HG02938 (cell line): Measurements from ENCODE around the gene PHF5A.
"Not testable (repeated sequence)": the region's sequence is repeated elsewhere in the genome, so short reads cannot be mapped to it uniquely, and the experiment has no call there.

Experiments
- ATAC-seq: cut with Tn5 transposase; IDR thresholded peaks from one replicate; pipeline ENCODE4 v1.9.1; 2021; ENCODE audit warnings: mild to moderate bottlenecking, moderate library complexity; ENCODE audit not compliant: unreplicated experiment

PHF5A gene

DNA sequence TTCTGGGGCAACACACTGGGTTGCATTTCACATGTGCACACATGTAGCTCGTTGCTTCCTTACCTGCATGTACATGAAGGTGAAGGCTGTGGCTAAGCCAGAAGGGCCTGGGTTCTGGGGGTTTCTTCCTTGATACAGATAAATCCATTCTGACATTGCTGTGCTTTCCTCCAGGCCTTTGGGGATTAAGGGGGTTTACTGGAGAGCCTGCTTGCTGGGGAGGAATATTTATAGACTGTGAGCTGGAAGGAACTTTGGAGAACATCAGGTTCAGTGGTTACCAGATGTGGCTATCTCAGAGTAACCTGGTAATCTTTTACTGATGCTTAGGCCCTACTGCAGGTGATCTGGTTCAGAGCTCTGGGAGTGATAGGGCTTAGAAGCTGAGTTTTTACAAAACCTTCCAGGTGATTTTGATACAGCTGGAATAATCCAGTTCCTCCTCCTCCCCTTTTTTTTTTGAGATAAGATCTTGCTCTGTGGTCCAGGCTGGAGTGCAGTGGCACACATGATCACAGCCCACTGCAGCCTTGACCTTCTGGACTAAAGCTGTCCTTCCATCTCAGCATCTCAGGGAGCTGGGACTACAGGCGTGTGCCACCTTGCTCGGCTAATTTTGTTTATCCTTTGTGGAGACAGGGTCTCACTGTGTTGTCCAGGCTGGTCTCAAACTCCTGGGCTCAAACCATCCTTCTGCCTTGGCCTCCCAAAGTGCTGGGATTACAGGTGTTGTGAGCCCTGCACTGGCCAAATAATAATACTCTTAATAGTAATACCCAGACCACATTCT is 20.3 kb upstream of the PHF5A start:
- no peak for ATAC-seq

- no peak for ATAC-seq
These were observed 19.6 kb upstream of the PHF5A start for GRCh38 chr22:41488076-41488475.

GRCh38 chr22:41487037-41487935 is 18.8 kb upstream of the PHF5A start:
- ATAC-seq, result no peak

- no peak for ATAC-seq
These were observed 16.5 kb upstream of the PHF5A start for GRCh38 chr22:41485033-41485432.

DNA sequence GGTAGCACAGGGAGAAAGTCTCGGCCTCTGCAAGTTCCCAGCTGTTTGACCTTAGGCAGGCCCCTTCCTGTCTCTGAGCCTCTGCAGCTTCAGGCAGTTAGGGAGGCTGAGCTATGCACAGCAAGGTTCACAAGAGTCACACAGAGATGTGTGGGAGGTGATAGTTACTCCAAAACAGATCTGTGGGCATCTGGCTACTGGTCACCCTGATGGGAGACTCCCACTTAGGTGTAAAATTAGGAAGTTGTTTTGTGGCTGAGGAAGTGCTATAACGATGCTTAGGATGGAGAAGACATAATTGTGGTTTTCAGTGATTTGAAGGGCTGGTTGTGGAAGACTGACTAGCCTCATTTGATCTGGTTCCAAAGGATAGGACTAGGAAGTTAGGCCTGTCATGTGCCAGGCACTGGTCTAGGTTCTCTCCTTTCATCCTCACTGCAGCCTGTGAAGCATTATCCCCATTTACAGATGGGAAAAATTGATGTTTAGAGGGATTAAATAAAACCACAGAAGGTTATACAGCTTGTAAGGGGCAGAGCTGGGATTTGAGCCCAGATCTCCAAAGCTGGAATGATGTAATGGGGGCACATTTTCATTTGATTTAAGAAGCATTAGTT is 13.9 kb upstream of the PHF5A start:
- ATAC-seq, result no peak

DNA sequence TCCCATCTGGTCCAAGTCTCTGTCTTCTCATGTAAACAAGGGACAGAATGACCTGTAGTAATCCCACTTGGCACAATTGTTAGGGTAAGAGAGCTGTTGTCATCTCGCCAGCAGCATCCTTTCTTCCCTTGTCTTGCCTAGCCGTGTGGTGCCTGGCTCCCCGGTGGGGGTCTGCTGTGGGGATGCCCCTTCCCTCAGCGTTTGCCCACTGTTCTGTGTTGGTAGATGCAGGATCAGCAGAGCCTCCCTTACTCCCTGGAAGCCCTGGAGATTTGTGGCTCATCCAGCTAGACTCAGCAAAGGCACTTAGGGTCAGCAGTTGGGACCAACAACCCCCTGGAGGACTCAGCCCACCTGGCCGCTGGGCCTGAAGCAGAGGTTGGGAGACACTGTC is 13.4 kb upstream of the PHF5A start:
- no peak for ATAC-seq

DNA sequence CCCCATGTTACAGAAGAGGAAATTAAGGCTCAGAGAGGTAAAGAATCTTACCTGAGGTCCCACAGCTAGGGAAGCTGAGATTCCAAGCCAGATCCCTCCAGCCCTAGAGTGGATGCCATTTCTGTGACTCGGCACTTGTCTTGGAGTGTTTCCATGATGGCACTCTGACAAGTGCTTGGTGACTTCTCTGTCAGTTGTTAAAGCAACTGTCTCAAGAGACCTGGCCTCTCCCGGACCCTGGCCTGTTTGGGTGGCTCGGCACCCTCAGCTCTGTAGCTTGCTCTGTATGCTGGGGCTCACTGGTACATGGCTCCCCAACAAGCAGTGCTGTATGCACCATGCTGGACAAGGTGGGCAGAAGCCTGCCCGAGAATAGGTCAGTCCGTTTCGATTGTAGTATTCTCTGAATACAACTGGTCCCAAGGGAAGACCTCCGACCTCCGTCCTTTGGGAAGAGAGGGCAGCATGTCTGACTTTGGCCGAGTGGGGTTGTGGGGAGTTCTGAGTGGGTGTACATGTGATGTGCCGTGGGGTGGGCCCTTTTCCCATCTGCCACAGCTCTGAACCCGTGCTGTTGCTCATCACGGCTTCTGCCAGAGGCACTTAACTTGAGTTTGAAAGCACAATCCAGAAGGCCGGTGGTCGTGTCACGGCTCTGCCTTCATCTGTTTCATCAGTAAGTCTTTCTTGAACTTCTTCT is 12.8 kb upstream of the PHF5A start:
- no peak for ATAC-seq

DNA sequence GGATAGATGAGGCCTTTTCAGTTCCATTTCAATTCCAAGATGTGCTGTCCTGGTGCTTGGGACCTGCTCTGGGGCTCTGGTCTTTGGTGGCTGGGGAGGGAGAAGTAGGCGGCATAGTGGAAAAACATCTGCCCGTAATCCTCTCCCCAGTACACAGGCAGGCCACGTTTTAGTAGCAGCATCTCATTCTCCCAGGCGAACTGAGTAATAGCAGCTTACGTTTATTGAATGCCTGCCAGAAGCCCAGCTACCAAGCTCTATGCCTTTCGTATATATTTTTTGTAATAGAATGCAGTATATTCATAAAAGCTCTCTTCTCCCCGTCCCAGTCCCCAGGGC is 11.9 kb upstream of the PHF5A start:
- no peak for ATAC-seq

DNA sequence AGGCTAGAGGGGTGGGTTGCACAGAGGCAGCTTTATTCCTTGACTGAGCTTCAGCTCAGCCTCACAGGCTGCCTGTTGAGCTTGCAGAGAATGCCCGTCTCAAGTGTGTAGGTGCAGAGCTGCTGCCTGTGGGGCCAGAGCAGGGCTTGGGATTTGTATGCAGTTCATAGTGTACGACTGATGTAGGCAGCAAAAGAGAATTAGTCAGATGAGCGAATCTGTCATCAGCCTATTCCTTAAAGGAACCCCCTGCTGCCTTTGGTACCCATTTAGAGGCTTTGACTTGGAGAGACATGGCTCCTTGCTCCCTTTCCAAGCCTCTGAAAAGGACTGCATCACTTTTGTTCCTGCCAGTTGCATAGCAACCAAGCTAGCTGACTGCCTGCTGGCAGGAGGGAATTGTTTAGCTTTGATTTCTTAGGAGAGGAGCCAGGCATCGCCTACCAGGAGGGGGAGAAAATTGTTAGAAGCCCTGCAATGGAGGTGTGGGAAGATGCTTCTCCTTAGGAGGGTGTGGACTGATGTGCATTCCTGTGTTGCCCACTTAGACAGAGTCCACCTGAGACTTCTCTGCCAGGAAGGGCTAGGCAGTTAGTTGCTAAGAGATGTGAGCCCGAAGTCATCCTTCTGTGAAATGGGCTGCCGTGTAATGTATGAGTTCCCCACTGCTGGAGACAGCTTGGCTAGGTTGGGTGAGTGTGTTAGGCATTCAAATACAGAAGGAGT is 11.3 kb upstream of the PHF5A start:
- ATAC-seq, result no peak

DNA sequence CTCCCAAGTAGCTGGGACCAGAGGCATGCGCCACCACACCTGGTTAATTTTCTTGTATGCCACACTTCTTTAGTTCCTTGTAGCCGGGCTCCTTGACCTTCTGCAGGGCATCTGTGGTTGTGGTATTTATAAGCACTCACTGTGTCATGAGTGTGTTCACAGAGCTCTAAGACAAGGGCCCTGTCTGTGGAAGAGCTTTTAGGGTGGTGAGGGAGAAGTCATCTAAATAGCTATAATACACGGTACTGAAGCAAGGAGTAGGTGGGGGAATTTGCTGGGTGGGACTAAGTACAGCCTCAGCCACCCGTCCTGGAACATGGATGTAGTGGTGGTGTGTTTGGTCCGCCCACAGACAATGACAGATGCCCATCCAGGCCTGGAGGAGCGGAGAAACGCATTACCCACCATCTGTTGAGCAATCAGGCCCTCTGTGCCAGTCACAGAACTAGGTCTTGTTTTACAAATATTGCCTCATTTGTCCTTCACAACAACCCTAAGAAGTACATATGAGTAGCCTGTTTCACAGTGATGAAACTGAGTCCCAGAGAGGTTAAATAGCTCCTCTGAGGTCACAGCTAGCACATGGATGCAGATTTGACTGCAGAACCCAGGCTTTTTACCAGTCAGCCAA is 10.5 kb upstream of the PHF5A start:
- ATAC-seq, result no peak

- ATAC-seq, result no peak
These were observed 10.0 kb upstream of the PHF5A start for GRCh38 chr22:41478473-41478872.

GRCh38 chr22:41474872-41475451 is 6.5 kb upstream of the PHF5A start:
- ATAC-seq, result no peak

DNA sequence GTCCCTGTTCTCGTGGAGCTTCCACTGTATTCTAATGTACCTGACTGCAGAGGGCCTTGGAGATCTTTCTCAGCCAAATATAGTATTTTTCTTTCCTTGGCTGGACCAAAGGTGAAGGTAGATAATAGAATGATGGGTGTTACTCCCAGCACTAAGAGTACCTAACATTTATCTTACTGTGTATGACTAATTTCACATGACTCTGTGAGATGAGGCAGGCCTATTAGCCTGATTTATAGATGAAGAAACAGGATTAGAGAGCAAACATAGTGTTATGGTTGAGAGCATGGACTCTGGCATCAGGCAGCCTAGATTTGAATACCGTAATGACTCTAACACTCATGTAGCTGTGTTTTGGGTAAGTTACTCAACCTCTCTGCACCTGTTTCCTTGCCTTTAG is 3.1 kb upstream of the PHF5A start:
- no peak for ATAC-seq

GRCh38 chr22:41470886-41471285 is 2.4 kb upstream of the PHF5A start:
- ATAC-seq, result no peak

DNA sequence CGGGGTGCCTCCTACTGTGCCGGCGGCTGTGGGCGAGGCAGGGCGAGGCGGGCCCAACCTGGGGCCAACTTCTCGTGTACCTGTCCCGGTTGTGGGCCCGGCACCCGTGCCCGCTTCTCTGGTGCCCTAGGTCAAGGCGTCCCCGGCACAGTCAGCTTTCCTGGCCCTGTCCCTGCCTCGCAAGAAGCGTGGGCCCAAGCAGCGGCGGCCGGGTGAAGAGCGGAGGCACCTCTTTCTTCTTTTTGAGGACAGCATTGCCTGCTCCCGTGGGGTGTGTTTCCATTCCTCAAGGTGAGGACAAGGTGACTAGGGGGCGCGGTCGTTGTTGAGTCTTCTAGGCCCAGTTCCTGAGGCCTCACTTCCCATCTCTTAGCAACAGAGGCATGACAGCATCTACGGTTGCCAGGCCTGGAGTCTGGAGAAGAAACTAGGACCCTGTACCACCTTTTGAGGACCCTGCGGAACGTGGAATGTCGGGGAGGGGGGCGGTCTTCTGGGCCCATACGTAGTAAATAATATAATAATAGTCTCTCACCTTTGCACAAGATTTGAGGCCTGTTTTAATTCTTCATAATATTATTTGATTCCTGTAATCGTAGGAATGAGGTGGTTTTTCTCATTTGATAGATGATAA is 843 bp upstream of the PHF5A start:
- no peak for ATAC-seq

DNA sequence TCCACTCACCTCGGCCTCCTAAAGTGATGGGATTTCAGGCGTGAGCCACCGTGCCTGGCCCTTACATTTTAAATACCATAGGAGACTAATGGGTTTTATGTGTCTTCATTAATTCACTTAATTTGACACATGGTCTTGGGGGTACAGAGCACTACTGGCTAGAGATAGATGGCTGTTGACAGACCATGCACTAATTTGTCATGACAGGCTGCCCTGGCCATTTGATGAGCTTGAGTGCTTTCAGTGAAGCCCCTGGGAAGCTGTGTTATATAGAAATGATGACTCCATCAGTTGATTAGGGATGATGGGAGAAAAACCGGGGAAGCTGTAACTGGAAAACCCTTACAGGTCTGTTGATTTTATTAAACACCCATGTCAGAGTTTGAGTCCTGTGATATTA is 6.6 kb downstream of the PHF5A start:
- no peak for ATAC-seq

DNA sequence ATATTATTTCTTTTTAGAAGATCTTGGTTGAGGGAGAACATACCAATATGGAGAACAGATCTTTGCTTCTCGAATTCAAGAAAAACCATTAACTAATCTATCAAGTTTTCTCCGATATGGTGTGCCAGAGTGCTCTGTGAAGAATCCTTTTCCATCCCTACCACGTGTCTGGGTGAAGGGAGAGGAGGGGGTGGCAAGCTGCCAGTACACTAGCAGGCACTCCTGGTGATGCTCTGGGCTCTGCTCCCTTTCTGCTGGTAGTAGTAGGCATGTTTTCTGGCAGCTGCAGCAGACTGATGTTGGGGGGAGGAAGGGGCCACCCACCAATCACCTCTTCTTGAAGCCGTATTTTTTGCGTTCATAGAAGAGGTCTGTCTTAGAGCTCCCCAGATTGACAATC is 8.4 kb downstream of the PHF5A start:
- ATAC-seq, result not testable (repeated sequence)

DNA sequence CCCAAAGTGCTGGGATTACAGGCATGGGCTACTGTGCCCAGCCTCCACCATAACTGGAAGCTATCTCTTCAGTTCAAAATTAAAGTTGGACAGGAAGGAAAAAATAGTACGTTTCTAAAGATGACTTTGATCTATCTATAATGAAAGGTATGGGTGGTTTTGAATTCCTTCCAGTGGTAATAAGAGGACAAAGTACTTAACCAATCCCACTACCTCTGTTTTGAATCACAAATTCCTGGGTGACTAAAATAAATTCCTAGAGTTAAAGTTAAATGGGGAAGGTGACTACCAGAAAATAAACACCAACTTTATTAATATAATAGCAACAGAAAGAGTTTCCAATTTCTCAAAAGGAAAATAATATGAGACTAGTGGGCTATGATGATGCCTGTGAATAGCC is 9.1 kb downstream of the PHF5A start:
- ATAC-seq, result no peak

GRCh38 chr22:41458161-41458728 is 10.2 kb downstream of the PHF5A start:
- ATAC-seq, result no peak
